ENCODE measurements around the gene ZBED6.
A peak's percentile ranks its signal among the peaks of the same experiment; 100 is the strongest.
"Not testable (repeated sequence)": the region's sequence is repeated elsewhere in the genome, so short reads cannot be mapped to it uniquely, and the experiment has no call there.

The ZBED6 gene, protein sequence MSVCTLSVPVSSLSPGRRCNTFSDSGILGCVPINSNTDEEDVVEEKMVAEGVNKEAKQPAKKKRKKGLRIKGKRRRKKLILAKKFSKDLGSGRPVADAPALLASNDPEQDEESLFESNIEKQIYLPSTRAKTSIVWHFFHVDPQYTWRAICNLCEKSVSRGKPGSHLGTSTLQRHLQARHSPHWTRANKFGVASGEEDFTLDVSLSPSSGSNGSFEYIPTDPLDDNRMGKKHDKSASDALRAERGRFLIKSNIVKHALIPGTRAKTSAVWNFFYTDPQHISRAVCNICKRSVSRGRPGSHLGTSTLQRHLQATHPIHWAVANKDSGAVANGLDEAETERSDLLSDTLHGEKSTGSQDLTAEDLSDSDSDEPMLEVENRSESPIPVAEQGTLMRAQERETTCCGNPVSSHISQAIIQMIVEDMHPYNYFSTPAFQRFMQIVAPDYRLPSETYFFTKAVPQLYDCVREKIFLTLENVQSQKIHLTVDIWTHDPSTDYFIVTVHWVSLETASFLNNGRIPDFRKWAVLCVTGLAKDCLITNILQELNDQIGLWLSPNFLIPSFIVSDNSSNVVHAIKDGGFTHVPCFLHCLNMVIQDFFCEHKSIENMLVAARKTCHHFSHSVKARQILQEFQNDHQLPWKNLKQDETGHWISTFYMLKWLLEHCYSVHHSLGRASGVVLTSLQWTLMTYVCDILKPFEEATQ (N-terminal part only)

DNA sequence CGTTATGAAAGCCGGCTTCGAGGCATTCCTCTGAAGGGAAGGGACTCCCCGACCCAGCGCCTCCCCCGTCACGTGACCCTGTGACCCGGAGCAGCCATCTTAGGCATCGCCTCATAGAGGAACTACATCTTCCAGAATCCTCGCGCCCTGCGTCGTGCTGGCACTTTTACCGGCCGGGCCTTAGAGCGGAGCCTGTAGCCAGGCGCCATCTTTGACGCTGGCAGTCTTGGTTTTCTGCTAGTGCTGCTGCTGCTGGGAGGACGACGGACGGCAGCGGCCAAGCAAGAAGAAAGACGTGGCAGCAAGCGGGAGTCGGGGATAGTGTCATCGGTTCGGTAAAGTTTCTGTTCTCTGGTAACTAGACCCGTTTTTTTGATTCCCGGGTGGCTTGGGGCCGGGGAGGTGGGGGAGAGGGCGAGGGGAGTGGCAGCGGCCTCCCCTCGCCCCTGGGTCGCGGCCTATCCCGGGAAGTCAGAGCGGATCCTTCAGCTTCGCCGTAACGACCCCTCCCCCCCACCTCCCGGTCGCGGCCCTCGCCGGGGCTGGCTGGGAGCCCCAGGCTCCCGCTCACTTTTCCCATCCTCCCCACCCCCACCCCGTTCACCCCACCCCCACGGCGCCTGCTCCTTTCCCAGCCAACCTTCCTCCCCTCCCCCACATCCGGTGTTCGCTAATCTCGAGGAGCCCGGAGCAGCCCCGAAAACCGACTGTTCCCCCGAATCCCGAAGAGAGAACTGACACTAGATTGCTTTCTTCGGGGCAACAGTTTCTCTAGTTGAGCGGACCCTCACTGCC lies at the start of gene ZBED6, which contains the start of gene ZC3H11A:
ZBED6 (plus strand) TSS at position 183 of the 795 bp plus-strand sequence. CDS start 1,900 bp downstream, outside the sequence.
ZC3H11A (plus strand) TSS at position 183 of the 795 bp plus-strand sequence. CDS start 21,448 bp downstream, outside the sequence.
- DNase-seq (ENCODE audit: low read depth) = peak; percentile 97

DNA sequence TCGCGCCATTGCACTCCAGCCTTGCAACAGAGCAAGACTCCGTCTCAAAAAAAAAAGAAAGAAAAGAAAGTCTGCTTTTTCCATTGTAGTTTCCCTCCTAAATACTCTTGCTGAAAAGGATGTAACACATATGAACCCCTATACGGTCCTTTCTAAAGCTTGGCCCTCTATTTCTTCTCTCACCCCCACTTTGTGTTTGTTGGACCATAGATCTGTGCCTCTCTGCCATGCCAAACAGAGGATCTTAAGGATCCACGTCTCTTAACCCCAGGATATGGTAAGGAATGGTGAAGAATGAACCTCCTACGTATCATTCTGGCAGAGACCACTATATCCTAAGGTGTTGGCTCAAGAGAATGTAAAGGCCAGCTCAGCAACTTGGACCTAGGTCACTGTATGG lies 49.1 kb upstream of the ZBED6 start:
- no peak for DNase-seq (ENCODE audit: low read depth)

DNA sequence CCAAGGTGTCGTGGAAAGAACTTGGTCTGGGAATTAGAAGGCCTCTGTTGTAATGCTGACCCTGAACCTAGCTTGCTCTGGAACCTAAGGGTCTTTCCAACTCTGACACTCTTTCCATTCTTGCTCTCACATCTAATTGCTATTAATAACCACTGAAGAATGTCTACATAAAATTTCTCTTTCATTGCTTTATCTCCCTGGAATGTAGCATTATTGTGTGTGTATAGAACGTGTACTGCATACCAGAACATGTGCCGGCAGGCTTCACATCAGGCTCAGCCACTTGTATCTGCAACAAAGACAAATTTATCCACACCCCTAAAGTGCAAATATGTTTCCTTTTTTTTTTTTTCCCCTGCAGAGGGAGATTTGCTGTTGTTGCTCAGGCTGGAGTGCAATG lies 44.4 kb upstream of the ZBED6 start:
- no peak for DNase-seq (ENCODE audit: low read depth)

DNA sequence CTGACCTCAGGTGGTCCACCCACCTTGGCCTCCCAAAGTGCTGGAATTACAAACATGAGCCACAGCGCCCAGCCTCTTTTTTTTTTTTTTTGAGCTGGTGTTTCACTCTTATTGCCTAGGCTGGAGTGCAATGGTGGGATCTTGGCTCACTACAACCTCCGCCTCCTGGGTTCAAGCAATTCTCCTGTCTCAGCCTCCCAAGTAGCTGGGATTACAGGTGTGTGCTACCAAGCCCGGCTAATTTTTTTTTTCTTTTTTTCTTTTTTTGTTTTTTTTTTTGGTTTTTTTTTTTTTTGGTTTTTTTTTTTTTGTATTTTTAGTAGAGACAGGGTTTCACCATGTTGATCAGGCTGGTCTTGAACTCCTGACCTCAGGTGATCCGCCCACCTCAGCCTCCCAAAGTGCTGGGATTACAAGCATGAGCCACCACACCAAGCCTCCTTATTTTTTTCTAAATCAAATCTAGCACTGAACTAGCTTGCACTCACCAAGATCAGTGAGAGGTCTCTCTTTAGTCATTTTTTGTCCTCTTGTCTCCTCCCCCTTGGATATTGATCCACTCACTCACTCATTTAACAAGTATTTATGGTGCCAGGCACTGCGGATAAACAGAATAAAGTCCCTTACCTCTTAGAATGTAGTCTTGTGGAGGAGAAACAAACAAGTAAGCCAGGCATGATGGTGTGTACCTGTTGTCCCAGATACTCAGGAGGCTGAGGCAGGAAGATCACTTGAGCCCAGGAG lies 43.6 kb upstream of the ZBED6 start:
- not testable (repeated sequence) for DNase-seq (ENCODE audit: low read depth)

DNA sequence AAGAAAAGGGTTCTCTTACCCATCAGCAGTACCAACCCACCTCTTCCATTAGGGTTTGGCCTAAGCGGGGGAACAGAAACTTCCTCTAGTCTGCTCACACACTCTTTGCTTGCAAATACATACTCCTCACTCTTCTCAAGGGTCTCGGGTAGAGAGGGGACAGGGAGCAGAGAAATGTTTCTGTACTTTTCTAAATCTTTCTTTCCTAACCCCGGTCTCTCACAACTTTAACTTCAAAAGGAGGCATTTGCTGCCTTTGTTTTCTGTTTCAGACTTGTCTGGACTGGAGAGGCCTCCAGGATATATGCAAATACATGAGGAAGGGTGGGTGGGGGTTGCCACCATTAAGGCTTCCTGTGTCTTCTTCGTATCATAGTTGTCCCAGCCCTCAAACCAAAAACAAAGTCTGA lies 41.0 kb upstream of the ZBED6 start:
- no peak for DNase-seq (ENCODE audit: low read depth)

DNA sequence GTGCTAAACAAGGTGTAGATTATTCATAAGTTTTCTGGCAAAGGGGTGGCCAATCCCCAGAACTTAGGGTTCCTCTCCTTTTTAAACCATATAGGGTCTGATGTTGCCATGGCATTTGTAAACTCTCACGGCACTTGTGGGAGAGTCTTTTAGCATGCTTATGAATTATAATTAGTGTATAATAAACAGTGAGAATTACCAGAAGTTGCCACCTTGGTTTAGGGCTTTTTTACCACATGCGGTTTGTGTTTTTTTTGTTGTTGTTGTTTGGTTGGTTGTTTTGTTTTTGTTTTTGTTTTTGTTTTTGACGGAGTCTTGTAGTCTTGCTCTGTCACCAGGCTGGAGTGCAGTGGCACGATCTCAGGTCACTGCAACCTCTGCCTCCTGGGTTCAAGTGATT lies 39.4 kb upstream of the ZBED6 start:
- DNase-seq (ENCODE audit: low read depth) = no peak

DNA sequence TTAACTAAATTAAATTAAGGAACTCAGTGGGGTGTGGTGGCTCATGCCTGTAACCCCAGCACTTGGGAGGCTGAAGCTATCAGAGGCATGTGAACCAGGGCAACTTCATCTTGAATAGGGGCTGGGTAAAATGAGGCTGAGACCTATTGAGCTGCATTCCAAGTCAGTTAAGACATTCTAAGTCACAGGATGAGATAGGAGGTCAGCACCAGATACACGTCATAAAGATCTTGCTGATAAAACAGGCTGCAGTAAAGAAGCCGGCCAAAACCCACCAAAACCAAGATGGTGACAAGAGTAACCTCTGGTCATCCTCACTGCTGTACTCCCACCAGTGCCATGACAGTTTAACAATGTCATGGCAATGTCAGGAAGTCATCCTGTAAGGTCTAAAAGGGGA lies 36.7 kb upstream of the ZBED6 start:
- DNase-seq (ENCODE audit: low read depth) = not testable (repeated sequence)

DNA sequence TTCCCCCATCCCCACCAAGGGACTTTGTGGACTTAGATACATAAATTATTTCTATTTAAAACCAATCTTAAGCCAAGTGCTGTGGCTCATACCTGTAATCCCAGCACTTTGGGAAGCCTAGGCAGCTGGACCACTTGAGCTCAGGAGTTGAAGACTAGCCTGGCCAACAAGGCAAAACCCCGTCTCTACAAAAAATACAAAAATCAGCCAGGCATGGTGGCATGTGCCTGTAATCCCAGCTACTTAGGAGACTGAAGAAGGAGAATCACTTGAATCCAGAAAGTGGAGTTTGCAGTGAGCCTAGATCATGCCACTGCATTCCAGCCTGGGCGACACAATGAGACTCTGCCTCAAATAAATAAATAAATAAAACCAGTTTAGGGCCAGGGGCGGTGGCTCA lies 34.9 kb upstream of the ZBED6 start:
- no peak for DNase-seq (ENCODE audit: low read depth)

DNA sequence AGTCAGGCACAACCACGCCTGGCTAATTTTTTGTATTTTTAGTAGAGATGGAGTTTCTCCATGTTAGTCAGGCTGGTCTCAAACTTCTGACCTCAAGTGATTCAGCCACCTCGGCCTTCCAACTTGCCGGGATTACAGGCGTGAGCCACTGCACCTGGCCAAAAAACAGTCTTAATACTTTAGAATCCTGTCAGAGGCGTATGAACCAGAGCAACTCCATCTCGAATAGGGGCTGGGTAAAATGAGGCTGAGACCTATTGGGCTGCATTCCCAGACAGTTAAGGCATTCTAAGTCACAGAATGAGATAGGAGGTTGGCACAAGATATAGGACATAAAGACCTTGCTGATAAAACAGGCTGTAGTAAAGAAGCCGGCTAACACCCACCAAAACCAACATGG lies 33.5 kb upstream of the ZBED6 start:
- not testable (repeated sequence) for DNase-seq (ENCODE audit: low read depth)

DNA sequence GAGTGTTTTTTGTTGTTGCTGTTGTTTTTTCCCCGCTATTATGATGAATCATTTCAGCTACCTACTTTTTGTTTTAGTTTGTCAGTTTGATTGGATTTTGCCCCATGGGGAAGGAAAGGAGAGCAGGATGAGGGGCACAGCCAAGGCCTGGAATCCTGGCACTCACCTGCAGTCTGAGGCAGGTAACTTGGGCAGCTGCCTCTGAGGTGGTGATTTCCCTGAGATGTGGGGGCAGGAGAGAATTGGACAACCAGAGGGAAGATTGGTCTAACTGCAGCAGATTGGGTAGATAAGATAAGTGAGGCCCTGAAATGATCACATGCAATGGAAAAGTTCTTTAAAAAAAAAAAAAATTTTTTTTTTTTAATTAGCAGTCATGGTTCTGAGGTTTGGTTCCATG lies 31.9 kb upstream of the ZBED6 start:
- DNase-seq (ENCODE audit: low read depth) = no peak

DNA sequence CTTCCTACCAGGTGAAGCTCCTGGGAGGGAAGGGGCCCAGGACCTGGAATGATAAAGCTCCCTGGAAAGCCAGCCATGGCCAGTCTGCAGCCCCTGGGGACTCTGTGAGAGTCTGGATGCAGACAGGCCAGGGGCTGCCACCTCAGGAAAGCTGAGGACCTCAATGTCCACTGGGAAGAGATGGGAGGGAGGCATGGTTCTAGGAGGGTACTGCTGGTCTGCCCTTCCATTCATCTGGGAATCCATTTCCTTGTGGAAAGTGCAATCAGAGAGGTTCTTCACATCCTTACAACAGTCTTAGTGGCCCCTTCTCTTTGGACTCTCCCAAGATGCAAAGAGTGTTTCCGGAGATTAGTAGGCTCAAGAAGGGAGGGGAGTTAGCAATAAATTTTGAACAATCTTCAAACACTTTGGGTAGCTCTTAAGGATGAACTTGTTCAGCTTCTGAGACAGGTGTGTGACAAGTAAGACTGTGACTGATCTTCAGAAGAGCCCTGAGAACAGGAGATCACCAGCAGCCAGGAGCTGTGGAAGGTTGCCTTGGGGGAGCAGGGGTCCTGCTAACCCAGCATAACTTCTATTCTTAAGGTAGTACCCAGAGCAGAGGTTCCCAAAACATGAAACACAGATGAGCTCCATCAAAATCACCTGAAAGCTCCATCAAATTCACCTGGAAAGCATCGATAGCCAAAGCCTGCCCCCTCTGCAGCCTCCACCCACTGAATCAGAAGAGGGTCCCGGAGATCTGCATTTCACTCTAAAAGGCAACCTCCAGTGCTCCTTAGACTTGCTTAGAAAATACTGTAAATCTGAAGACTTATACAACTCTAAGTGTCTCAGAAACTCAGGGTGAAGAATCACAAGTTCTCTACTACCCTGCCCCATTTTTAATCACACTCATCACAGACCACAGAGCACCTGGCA lies 31.1 kb upstream of the ZBED6 start:
- DNase-seq (ENCODE audit: low read depth) = no peak

DNA sequence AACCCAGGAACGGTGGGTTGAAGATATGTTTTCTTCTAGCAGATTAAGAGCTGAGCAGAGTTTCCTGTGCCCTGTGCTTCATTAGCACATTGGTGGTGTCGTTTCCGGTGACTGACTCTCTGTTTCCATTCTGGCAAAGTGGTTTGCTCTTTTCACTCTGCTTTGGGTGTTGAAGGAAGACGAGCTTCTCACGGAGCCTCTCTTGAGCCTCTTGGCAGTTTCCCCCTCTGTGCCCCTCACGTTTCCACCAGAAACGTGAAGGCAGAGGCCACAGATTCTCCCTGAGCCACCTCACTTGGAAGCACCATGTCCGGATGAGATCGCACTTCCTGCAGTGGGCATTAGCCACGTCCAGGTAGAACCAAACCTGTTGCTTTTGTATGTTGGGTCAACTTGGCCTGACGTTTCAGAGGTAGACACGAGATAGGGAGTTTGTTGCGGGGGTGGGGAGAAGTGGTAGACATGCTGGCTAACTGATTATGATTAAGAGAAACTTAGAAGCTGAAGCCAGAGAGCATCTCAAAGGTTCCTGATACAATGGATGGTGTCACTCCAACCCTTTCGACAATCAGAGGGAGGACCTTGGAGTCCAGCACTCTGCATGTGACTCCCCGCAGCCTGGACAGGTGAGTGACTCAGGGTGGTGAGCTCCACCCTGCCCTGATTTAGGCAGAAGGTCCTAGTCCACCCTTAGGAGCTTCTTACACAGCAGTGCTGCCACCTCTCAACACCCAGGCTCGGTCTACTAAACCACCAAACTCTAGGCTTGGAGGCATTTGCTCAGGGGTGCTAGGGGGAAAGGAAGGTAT lies 30.2 kb upstream of the ZBED6 start, which contains the start of gene LAX1:
LAX1 (plus strand) TSS at position 155 of the 809 bp plus-strand sequence; CDS start at position 538, 383 bp downstream.
- peak; percentile 59 for DNase-seq (ENCODE audit: low read depth)

DNA sequence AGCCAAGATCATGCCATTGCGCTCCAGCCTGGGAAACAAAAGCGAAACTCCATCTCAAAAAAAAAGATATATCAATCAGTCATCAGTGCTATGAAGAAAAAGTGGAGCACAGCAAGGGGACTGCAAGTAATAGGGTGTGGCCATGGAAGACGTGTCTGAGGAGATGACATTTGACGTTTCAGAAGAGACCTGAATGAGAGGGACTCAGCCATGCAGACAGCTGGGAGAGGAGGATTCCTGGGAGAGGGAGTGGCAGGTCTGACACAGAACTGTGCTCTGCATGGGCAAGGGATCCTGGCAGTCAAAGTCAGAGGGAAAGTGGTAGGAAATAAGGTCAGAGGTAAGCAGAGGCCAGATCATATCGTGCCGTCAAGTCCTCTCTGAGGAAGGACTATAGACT lies 27.2 kb upstream of the ZBED6 start:
- DNase-seq (ENCODE audit: low read depth) = no peak

DNA sequence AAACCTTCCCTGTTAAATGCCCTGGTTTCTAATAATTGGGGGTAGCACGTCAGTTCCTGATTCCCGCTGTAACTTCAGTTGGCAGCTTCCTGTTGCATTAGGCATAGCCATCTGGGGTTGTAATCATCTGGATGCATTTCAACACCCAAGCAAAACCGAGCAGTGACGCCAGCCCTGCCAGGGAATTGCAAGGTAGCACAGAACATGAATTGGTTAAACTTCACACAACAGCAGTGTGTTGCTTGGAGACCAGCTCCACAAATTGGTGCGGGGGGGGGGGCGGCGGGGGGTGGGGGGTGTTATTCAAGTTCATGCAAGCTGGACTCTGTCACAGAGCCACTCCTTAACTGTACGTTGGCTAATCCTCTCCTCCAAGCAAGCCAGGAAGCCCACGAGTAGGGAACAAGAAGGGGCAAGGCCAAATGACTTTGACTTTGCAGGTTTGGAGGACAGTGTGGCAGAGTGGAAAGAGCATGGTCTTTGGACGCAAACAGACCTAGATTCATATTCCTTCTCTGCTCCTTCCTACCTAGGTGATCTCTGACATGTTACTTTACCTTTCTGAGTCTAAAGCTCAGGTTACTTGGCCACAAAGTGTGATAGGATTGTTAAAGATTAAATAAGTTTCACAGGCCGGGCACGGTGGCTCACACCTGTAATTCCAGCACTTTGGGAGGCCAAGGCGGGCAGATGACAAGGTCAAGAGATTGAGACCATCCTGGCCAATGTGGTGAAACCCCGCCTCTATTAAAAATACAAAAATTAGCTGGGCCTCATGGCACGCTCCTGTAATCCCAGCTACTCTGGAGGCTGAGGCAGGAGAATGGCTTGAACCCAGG lies 25.7 kb upstream of the ZBED6 start:
- no peak for DNase-seq (ENCODE audit: low read depth)

DNA sequence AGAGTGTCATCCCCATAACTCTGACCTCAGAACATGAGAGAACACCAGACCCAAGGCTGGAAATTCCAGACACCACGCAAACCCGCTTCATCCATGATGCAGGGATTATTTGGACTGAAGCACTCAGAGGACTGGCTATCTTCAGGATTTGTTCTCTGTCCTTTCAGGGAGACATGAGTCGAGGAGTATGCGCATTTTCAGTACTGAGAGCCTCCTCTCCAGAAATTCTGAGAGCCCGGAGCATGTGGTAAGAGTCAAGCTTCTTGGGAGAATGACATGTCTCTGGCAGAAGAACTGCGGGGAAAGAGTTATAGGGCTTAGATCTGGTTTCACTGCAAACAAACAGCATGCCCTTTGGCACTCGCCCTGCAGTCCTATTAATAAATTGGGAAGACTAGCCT lies 23.5 kb upstream of the ZBED6 start:
- no peak for DNase-seq (ENCODE audit: low read depth)

DNA sequence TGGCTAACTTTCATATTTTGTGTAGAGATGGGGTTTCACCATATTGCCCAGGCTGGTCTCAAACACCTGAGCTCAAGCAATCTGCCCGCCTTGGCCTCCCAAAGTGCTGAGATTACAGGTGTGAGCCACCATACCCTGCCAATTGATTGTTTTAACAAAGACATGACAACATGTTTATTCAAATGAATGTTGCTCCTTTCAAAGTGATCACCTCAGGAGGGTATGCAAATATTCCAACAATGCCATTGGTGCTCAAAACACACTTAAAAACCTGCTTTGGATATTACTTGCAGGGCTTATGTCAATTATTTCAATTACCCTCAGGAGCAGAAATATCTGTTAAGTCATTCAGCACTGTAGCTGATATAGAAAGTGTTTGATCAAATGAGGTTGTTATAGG lies 22.6 kb upstream of the ZBED6 start:
- no peak for DNase-seq (ENCODE audit: low read depth)

DNA sequence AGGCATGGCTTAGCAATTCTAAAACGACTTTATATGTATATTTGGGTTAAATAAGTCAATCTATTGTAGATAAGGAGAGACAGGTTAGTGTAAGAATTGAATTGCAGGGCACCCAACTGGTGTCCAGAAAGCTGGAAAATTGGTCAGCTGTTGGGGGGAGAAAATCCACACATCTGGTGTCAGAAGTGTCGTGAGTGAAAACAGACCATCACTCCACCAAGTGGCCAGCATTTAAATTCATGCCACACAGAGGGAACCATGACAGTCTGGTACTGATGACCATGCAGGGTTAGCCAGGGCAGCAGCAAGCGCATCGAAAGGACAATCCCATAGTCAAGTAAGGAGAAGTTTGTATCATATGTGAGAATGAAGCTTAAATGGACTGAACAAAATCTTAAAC lies 18.8 kb upstream of the ZBED6 start:
- no peak for DNase-seq (ENCODE audit: low read depth)

DNA sequence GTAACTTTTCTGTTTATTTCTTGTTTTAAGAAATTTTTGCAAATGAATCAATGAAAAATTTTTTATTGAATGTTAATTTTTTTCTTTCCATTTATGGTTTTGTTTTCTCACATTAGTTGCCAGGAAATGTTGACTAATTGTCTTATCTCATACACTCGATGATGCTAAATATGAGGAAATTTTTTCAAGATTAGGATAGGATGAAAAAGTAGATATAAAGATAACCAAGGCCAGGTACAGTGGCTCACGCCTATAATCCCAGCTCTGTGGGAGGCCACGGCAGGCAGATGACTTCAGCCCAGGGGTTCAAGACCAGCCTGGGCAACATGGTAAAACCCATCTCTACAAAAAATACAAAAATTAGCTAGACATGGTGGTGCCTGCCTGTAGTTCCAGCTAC lies 17.8 kb upstream of the ZBED6 start:
- DNase-seq (ENCODE audit: low read depth) = no peak

DNA sequence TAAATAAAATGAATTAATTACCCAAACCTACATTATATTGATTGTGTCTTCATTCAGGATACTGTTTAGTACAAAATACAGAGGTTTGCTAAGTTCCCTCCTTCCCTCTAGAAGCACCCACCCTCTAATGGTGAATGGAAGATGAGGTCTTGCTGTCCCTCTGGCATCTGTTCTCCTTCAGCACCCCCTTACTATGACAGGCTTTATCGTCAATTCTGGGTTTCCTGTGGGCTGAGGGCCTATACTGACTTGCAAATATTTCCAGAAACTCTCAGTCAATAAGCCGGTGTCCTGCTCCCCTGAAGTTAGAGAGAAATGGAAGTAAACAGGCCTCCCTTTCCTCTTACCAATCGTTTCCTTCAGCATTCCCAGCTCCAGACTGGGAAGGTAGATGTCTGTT lies 17.3 kb upstream of the ZBED6 start:
- DNase-seq (ENCODE audit: low read depth) = no peak
